PFSK-1 (cell line): ENCODE measurements around the gene CACNA1C.

ENCODE experiments used
- FOXP2 ChIP-seq: optimal IDR thresholded peaks from 2 replicates; pipeline ENCODE3; 2011; ENCODE audit warnings: borderline replicate concordance, control low read depth, inconsistent platforms; ENCODE audit not compliant: insufficient read depth; ENCODE audit errors: extremely low read length, extremely low read depth
- POLR2AphosphoS5 ChIP-seq: IDR thresholded peaks from 2 replicates; pipeline ENCODE4 v1.6.1; 2012; ENCODE audit warnings: low read depth, mild to moderate bottlenecking, control low read depth, low read length, moderate library complexity
- REST ChIP-seq, 2 experiments: IDR thresholded peaks; 2 replicates each; pipeline versions ENCODE4 v1.6.1 to v1.8.0; 2011 to 2012; ENCODE audit warnings: low read depth in 2 of 2, low read length in 2 of 2, control low read depth in 1 of 2, inconsistent platforms in 1 of 2, mild to moderate bottlenecking in 1 of 2, moderate library complexity in 1 of 2; ENCODE audit not compliant: insufficient read depth in 1 of 2
- SIN3A ChIP-seq: IDR thresholded peaks from 2 replicates; pipeline ENCODE4 v1.6.1; 2012; ENCODE audit warnings: mild to moderate bottlenecking, low read length, moderate library complexity, borderline replicate concordance; ENCODE audit not compliant: insufficient read depth
- TAF1 ChIP-seq: IDR thresholded peaks from 2 replicates; pipeline ENCODE4 v1.6.1; 2012; ENCODE audit warnings: low read length, control low read depth, borderline replicate concordance; ENCODE audit not compliant: insufficient read depth

Gene CACNA1C

GRCh38 chr12:2666411-2666810 is 613.6 kb downstream of the CACNA1C start:
- TF ChIP-seq TAF1 (no peak), SIN3A (no peak), FOXP2 (no peak), REST (IDR thresholded peaks at IDR 0.05; ENCODE audit: insufficient read depth in 1 of 2, low read depth in 2 of 2, low read length in 2 of 2) (no peak), POLR2AphosphoS5 (no peak)

DNA sequence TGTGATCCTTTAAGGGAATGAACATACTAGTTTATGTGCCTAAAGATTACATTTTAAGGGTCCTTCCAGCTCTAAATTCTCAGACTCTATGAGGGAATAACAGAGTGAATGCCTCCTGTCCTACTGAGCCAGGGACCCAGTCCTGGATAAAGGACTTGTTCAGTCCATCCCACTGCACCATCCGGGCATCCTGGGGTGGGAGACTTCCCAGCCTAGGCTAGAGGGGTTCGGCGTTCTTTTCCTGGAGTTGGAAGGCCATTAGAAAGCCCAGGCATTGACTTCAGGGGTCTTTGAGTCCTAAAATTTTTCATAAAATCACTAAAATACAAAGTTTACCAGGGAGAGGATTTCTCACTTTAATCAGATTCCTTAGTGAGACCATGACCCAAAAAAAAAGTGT is 614.1 kb downstream of the CACNA1C start:
- TF ChIP-seq POLR2AphosphoS5 (no peak), TAF1 (no peak), SIN3A (no peak), REST (IDR thresholded peaks at IDR 0.05; ENCODE audit: insufficient read depth in 1 of 2, low read depth in 2 of 2, low read length in 2 of 2) (no peak), FOXP2 (no peak)

DNA sequence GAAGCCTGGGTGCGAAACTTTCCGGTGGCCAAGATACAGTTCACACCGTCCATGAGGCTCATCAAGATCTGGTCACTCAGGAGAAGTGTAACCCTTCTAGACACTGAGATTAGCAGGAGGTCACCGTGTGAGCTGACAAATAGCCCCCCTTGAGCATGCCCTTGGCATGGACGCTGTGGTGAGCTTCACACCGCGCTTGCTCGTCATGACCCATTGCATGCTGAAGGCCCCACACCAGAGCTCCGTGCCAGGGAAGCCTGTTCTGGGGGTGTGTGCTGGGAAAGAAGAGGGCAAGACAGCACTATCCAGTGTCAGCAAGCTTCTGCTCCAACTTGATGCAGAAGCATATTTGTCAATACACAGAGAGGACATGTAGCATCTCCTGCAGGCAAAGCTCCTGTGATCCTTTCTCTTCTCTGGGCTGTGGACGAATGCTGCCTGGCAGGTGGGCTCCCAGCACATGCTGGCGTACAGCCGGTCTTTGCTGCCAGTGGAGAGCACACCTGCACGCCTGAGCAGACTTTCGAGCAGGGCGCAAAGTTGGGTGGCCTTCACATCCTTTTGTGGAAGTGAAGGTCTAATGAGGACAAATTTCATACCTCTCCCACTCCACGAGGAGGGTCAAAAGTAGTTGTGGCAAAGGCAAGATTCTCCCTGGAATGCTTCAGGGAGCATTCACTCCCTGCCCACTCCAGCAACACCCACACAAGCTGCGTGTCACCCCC is 615.1 kb downstream of the CACNA1C start:
- no peak for TF ChIP-seq REST (IDR thresholded peaks at IDR 0.05; ENCODE audit: insufficient read depth in 1 of 2, low read depth in 2 of 2, low read length in 2 of 2)
- TF ChIP-seq TAF1, result no peak
- TF ChIP-seq FOXP2, result no peak
- no peak for TF ChIP-seq SIN3A
- no peak for TF ChIP-seq POLR2AphosphoS5

DNA sequence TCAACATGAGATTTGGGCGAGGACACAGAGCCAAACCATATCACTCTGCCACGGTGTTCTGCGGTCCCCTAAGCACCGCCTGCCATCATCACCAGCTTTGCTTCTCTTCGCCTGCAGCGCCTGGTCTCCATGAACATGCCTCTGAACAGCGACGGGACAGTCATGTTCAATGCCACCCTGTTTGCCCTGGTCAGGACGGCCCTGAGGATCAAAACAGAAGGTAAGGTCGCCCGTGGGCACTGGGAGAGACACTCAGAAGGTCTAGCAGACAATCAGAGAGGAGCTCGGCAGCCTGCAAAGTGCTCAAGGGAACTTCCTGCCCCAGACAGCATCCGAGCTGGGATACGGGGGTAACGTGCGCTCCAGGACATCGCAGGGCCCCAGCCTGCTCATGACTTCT is 616.0 kb downstream of the CACNA1C start:
- TF ChIP-seq POLR2AphosphoS5 (no peak), REST (IDR thresholded peaks at IDR 0.05; ENCODE audit: insufficient read depth in 1 of 2, low read depth in 2 of 2, low read length in 2 of 2) (no peak), FOXP2 (no peak), SIN3A (no peak), TAF1 (no peak)

DNA sequence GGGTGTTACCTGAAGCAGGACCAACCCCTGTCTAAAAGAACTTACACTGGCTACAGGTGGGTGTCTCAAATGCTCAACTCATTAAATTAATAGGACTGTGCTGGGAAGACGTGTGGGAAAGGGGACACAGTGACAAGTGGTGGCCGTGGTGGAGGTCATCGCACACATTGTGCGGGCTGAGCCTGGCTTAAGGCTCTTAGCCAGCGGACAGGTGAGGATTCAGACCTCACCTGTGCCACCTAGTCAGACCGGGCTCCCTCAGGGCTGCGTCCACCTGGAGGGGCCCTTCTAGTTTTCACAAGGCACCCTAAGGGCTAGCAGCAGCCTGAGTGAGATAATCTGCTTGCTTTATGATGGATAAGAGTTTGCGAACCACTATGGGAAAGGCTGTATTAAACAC is 616.8 kb downstream of the CACNA1C start:
- no peak for TF ChIP-seq TAF1
- no peak for TF ChIP-seq FOXP2
- TF ChIP-seq POLR2AphosphoS5, result no peak
- no peak for TF ChIP-seq REST (IDR thresholded peaks at IDR 0.05; ENCODE audit: insufficient read depth in 1 of 2, low read depth in 2 of 2, low read length in 2 of 2)
- TF ChIP-seq SIN3A, result no peak
